ENCODE data around the gene USP11.

DNA sequence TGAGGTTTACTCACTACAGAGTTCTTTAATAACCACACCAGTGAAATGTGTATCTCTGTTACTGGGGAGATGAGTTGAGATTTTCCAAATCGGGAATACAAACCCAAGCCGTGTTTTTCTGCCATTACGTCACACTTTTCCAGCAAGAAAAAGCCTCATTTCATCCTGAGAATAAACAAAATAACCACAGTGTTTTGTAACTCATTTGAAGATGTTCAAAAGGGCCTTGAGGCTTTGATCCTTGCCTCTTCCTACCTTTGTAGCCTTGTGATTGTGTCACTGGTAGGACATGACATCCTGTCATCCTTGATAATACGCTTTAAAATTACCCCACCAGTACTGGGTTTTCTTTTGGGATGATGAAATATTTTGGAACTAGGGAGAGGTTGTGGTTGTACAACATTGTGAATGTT lies 2.9 kb downstream of the USP11 start:
- TF ChIP-seq, protein P1, sequence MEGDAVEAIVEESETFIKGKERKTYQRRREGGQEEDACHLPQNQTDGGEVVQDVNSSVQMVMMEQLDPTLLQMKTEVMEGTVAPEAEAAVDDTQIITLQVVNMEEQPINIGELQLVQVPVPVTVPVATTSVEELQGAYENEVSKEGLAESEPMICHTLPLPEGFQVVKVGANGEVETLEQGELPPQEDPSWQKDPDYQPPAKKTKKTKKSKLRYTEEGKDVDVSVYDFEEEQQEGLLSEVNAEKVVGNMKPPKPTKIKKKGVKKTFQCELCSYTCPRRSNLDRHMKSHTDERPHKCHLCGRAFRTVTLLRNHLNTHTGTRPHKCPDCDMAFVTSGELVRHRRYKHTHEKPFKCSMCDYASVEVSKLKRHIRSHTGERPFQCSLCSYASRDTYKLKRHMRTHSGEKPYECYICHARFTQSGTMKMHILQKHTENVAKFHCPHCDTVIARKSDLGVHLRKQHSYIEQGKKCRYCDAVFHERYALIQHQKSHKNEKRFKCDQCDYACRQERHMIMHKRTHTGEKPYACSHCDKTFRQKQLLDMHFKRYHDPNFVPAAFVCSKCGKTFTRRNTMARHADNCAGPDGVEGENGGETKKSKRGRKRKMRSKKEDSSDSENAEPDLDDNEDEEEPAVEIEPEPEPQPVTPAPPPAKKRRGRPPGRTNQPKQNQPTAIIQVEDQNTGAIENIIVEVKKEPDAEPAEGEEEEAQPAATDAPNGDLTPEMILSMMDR (IDR thresholded peaks at IDR 0.05): no peak
- no peak for TF ChIP-seq POLR2A (IDR thresholded peaks at IDR 0.05)
